Esophagus muscularis mucosa (tissue), 3 donors: ENCODE measurements around the gene GABARAP.

Source experiments
- CTCF ChIP-seq, 3 experiments: fragments of 200-600 bp in 2 of 3; fragments of 450-650 bp in 1 of 3; sonication (generic) in 2 of 3; IDR thresholded peaks; one replicate each; pipeline ENCODE4 v1.5.1; 2017 to 2019; ENCODE audit warnings: antibody characterized with exemption in 3 of 3, mild to moderate bottlenecking in 2 of 3, moderate library complexity in 1 of 3
- POLR2A ChIP-seq: fragments of 450-650 bp; IDR thresholded peaks from one replicate; pipeline ENCODE4 v1.6.1; 2017; ENCODE audit warnings: antibody characterized with exemption, moderate library complexity, mild to moderate bottlenecking, low read depth
- POLR2AphosphoS5 ChIP-seq, 2 donors: sonication (generic); formaldehyde crosslinking; IDR thresholded peaks; one replicate each; pipeline ENCODE4 v1.6.1; 2017; ENCODE audit warnings: antibody characterized with exemption in 2 of 2

GRCh38 chr17:7263801-7264078 is 21.5 kb upstream of the GABARAP start:
- no peak for TF ChIP-seq CTCF (IDR thresholded peaks at IDR 0.05)
- TF ChIP-seq POLR2A = no peak
- TF ChIP-seq POLR2AphosphoS5 (IDR thresholded peaks at IDR 0.05) = no peak
